WERI-Rb-1 (cell line): ENCODE results near the gene GATA2.

Experiments
- DNase-seq: peaks from one replicate; pipeline ENCODE4 v3.0.0-alpha.2; 2020
- H3K27ac ChIP-seq: fragments of 250-450 bp; sonication (Bioruptor Pico); 2 replicates; pipeline ENCODE4 v1.5.1; 2020; ENCODE audit warnings: mild to moderate bottlenecking, moderate library complexity
- H3K27me3 ChIP-seq: fragments of 250-450 bp; sonication (Bioruptor Pico); 2 replicates; pipeline ENCODE4 v1.5.1; 2021; ENCODE audit warnings: mild to moderate bottlenecking, low read depth, moderate library complexity; ENCODE audit not compliant: insufficient read depth, severe bottlenecking
- H3K36me3 ChIP-seq: fragments of 250-450 bp; sonication (Bioruptor Pico); 2 replicates; pipeline ENCODE4 v1.5.1; 2020; ENCODE audit warnings: mild to moderate bottlenecking, moderate library complexity
- H3K4me3 ChIP-seq: 2 replicates; pipeline ENCODE4 v1.5.1; 2011; ENCODE audit warnings: low read depth, mild to moderate bottlenecking, control low read depth, low read length
- H3K9me3 ChIP-seq: fragments of 250-450 bp; sonication (Bioruptor Pico); 2 replicates; pipeline ENCODE4 v1.5.1; 2021; ENCODE audit warnings: mild to moderate bottlenecking, moderate library complexity; ENCODE audit not compliant: severe bottlenecking
- CTCF ChIP-seq: IDR thresholded peaks from 2 replicates; pipeline ENCODE4 v1.5.1; 2011; ENCODE audit warnings: low read depth, mild to moderate bottlenecking, control low read depth, inconsistent platforms, low read length

The GATA2 gene

GRCh38 chr3:128455116-128455515 is 37.9 kb downstream of the GATA2 start:
- no peak overlapping the region for H3K27ac ChIP-seq
- H3K9me3 ChIP-seq = no peaks in the 10 kb centered on the region
- no peaks in the 10 kb centered on the region for H3K36me3 ChIP-seq
- no peak for TF ChIP-seq CTCF
- H3K4me3 ChIP-seq = no peak overlapping the region
- DNase-seq = no peak
- H3K27me3 ChIP-seq = no peaks in the 10 kb centered on the region

GRCh38 chr3:128454310-128454618 is 38.7 kb downstream of the GATA2 start:
- no peaks in the 10 kb centered on the region for H3K27me3 ChIP-seq
- H3K9me3 ChIP-seq = no peaks in the 10 kb centered on the region
- no peak overlapping the region for H3K4me3 ChIP-seq
- H3K36me3 ChIP-seq = no peaks in the 10 kb centered on the region
- no peak for TF ChIP-seq CTCF
- no peak for DNase-seq
- H3K27ac ChIP-seq = no peak overlapping the region

- Histone ChIP-seq H3K36me3 (no peaks in the 10 kb centered on the region), H3K27ac (no peak overlapping the region), H3K9me3 (no peaks in the 10 kb centered on the region), H3K4me3 (no peak overlapping the region), H3K27me3 (no peaks in the 10 kb centered on the region)
- no peak for DNase-seq
- TF ChIP-seq CTCF = no peak
These were observed 39.3 kb downstream of the GATA2 start for GRCh38 chr3:128453501-128454309.

GRCh38 chr3:128452678-128453275 is 40.2 kb downstream of the GATA2 start:
- H3K9me3 ChIP-seq = no peaks in the 10 kb centered on the region
- H3K4me3 ChIP-seq = no peak overlapping the region
- DNase-seq = no peak
- no peak for TF ChIP-seq CTCF
- H3K27me3 ChIP-seq = no peaks in the 10 kb centered on the region
- H3K27ac ChIP-seq = no peak overlapping the region
- H3K36me3 ChIP-seq = no peaks in the 10 kb centered on the region

GRCh38 chr3:128452120-128452519 is 40.9 kb downstream of the GATA2 start:
- no peaks in the 10 kb centered on the region for H3K36me3 ChIP-seq
- DNase-seq = no peak
- H3K27ac ChIP-seq = no peak overlapping the region
- H3K9me3 ChIP-seq = no peaks in the 10 kb centered on the region
- peaks cover 4% of the 10 kb centered on the region for H3K27me3 ChIP-seq
- no peak for TF ChIP-seq CTCF
- no peak overlapping the region for H3K4me3 ChIP-seq
